Measurements from ENCODE around the gene WIPF1. TPM values are rescaled to one million over a fixed set of nuclear protein-coding genes. Genes with fewer than 3 reads are reported as not detected.

WIPF1 gene
- total RNA-seq, 4 donors from 2014 or later, result 31.5 to 61.5 (median 36.3) TPM

DNA sequence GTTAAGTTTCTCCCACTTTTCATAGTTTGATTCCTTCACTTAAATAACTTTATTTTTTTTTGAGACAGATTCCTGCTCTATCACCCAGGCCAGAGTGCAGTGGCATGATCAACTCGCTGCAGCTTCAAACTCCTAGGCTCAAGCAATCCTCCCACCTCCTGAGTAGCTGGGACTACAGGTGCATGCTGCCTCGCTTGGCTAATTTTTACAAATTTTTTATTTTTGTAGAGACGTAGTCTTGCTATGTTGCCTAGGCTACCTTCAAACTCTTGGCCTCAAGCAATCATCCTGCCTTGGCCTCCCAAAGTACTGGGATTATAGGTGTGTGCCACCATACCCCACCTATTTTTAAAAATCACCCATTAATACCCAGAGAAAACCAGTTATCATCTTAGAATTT, 14.2 kb upstream of the WIPF1 start:
- Histone ChIP-seq H3K4me1 (peaks cover 34 to 59% (median 54%) of the 10 kb centered on the region in 4 donors), H3K9me3 (no peaks in the 10 kb centered on the region), H3K27ac (replicated peaks in 1 of 4) (no peak overlapping the region), H3K4me3 (no peak overlapping the region), H3K36me3 (no peaks in the 10 kb centered on the region), H3K27me3 (no peaks in the 10 kb centered on the region)
- intact Hi-C loops (cut with DNase I), result no loop called here
- no peak for TF ChIP-seq EP300 (IDR thresholded peaks at IDR 0.05)
- TF ChIP-seq, protein P1, sequence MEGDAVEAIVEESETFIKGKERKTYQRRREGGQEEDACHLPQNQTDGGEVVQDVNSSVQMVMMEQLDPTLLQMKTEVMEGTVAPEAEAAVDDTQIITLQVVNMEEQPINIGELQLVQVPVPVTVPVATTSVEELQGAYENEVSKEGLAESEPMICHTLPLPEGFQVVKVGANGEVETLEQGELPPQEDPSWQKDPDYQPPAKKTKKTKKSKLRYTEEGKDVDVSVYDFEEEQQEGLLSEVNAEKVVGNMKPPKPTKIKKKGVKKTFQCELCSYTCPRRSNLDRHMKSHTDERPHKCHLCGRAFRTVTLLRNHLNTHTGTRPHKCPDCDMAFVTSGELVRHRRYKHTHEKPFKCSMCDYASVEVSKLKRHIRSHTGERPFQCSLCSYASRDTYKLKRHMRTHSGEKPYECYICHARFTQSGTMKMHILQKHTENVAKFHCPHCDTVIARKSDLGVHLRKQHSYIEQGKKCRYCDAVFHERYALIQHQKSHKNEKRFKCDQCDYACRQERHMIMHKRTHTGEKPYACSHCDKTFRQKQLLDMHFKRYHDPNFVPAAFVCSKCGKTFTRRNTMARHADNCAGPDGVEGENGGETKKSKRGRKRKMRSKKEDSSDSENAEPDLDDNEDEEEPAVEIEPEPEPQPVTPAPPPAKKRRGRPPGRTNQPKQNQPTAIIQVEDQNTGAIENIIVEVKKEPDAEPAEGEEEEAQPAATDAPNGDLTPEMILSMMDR (IDR thresholded peaks at IDR 0.05), result no peak
- TF ChIP-seq POLR2AphosphoS5 (IDR thresholded peaks at IDR 0.05), result no peak
- TF ChIP-seq POLR2A (IDR thresholded peaks at IDR 0.05; ENCODE audit: low read depth), result no peak
- DNase-seq (ENCODE audit: extremely low spot score), result no peak
- 97% methylated on average over 3 of the region's 3 CpGs for WGBS

- 87% methylated on average over 4 of the region's 4 CpGs for WGBS
- Histone ChIP-seq H3K9me3 (no peaks in the 10 kb centered on the region), H3K36me3 (no peaks in the 10 kb centered on the region), H3K4me1 (peaks cover 33 to 60% (median 54%) of the 10 kb centered on the region in 4 donors), H3K4me3 (no peak overlapping the region), H3K27ac (replicated peaks in 1 of 4) (no peak overlapping the region), H3K27me3 (no peaks in the 10 kb centered on the region)
- TF ChIP-seq POLR2A (IDR thresholded peaks at IDR 0.05; ENCODE audit: low read depth) (no peak), POLR2AphosphoS5 (IDR thresholded peaks at IDR 0.05) (no peak), EP300 (IDR thresholded peaks at IDR 0.05) (no peak)
- TF ChIP-seq, protein P1 (IDR thresholded peaks at IDR 0.05), result no peak
- DNase-seq (ENCODE audit: extremely low spot score), result no peak
- intact Hi-C loops (cut with DNase I), result no loop called here
These were observed 13.4 kb upstream of the WIPF1 start for GRCh38 chr2:174611006-174611405.

DNA sequence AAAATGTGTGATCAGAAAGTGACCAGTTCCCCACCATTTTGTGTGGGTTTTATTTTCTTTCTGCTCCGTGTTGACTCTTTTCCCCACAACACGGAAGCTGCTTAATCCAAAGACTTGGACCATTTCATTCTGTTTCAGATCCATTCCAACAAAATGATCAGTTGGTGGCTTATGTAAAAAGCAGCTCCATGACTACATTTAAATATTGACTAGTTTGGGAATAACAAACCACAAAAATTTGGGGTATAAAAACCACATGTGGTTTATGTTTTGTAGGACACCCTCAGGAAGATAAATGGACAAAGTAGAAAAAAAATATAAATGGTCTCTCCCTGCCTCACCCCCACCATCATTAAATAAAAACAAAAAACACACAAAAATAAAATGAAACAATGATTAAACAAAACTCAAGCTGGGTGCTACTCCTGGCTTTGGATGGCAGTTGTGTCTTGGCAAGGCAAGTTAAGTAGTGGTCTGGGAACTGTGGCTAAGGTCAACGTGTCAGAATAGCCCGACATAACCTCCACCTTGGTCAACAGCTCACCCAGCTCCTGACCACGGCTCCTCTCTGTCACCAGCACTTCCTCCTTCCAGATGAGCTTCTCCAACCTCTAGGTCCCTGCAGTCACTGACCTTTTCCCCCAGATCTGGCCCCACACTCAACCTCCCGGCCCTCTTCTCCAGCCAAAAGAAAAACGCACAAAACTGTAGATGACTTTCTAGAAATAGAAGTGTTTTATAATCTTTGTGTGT, 12.8 kb upstream of the WIPF1 start:
- TF ChIP-seq POLR2AphosphoS5 (IDR thresholded peaks at IDR 0.05), result no peak
- no peak for TF ChIP-seq EP300 (IDR thresholded peaks at IDR 0.05)
- TF ChIP-seq, protein P1 (IDR thresholded peaks at IDR 0.05), result no peak
- TF ChIP-seq POLR2A (IDR thresholded peaks at IDR 0.05; ENCODE audit: low read depth), result no peak
- WGBS, result 79% methylated on average over 7 of the region's 7 CpGs
- intact Hi-C loops (cut with DNase I), result no loop called here
- Histone ChIP-seq H3K9me3 (no peaks in the 10 kb centered on the region), H3K36me3 (no peaks in the 10 kb centered on the region), H3K4me1 (peaks cover 31 to 60% (median 54%) of the 10 kb centered on the region in 4 donors), H3K27me3 (no peaks in the 10 kb centered on the region), H3K4me3 (no peak overlapping the region), H3K27ac (replicated peaks in 1 of 4) (no peak overlapping the region)
- no peak for DNase-seq (ENCODE audit: extremely low spot score)

- peak; percentile 17 for DNase-seq (ENCODE audit: extremely low spot score)
- H3K4me1 ChIP-seq, result peaks cover 31 to 59% (median 52%) of the 10 kb centered on the region in 4 donors
- no peak overlapping the region for H3K27ac ChIP-seq (replicated peaks in 1 of 4)
- no peaks in the 10 kb centered on the region for H3K9me3 ChIP-seq
- TF ChIP-seq POLR2AphosphoS5 (IDR thresholded peaks at IDR 0.05) (no peak), EP300 (IDR thresholded peaks at IDR 0.05) (no peak), POLR2A (IDR thresholded peaks at IDR 0.05; ENCODE audit: low read depth) (no peak)
- TF ChIP-seq, protein P1 (IDR thresholded peaks at IDR 0.05), result no peak
- WGBS, result 98% methylated on average over 4 of the region's 4 CpGs
- H3K36me3 ChIP-seq, result no peaks in the 10 kb centered on the region
- intact Hi-C loops (cut with DNase I), result loop anchor here (5.0 kb wide), 1 partner anchor 73 kb away; no protein-coding TSS in a partner anchor
- no peak overlapping the region for H3K4me3 ChIP-seq
- H3K27me3 ChIP-seq, result no peaks in the 10 kb centered on the region
These were observed 11.7 kb upstream of the WIPF1 start for GRCh38 chr2:174609261-174609660.

All from esophagus muscularis mucosa (tissue), 4 donors.